Thyroid gland (tissue), 4 donors: ENCODE measurements around the gene PHLDB1. TPM values are rescaled to one million over a fixed set of nuclear protein-coding genes. Genes with fewer than 3 reads are reported as not detected.

ENCODE experiments used
- DNase-seq, 2 donors: peaks; one replicate each; pipeline ENCODE4 v3.0.0-alpha.2; 2019
- H3K27ac ChIP-seq, 3 donors: fragments of 200-600 bp; sonication (generic); 1 replicate in 2 of 3; 2 replicates in 1 of 3; pipeline ENCODE4 v1.5.1; 2016 to 2019; ENCODE audit warnings: mild to moderate bottlenecking in 1 of 3, moderate library complexity in 1 of 3
- H3K27me3 ChIP-seq: fragments of 200-600 bp; sonication (generic); one replicate; pipeline ENCODE4 v1.5.1; 2019
- H3K36me3 ChIP-seq, 2 donors: fragments of 200-600 bp; sonication (generic); one replicate each; pipeline ENCODE4 v1.5.1; 2016 to 2019
- H3K4me1 ChIP-seq, 2 donors: fragments of 200-600 bp; sonication (generic); one replicate each; pipeline ENCODE4 v1.5.1; 2017 to 2019
- H3K4me3 ChIP-seq, 3 donors: fragments of 200-600 bp; sonication (generic); replicated peaks in 1 of 3; 1 replicate in 2 of 3; 2 replicates in 1 of 3; pipeline ENCODE4 v1.5.1; 2016; ENCODE audit warnings: mild to moderate bottlenecking in 1 of 3
- H3K9me3 ChIP-seq: fragments of 200-600 bp; sonication (generic); one replicate; pipeline ENCODE4 v1.5.1; 2017
- POLR2A ChIP-seq, 2 donors: fragments of 450-650 bp; IDR thresholded peaks; one replicate each; pipeline ENCODE4 v1.6.1; 2017; ENCODE audit warnings: antibody characterized with exemption in 2 of 2, mild to moderate bottlenecking in 2 of 2, moderate library complexity in 1 of 2
- WGBS, 2 donors: methylation state at CpG; one replicate each; pipeline ENCODE4 v1.1.5; 2017; 5-methylcytosine and 5-hydroxymethylcytosine counted together
- intact Hi-C: fragments of 100-400 bp; cut with DNase I; formaldehyde crosslinking; loops from one replicate; pipeline ENCODE4 v1.15.1; 2023
- total RNA-seq, 4 donors: library from RNA; depleted of rRNA; stranded (reverse); fragments of >200 nt; gene quantifications; one replicate each; pipeline ENCODE4 v1.2.3, GENCODE V29; 2016
- TF ChIP-seq, protein P1 (sequence below), 6 experiments: fragments of 200-600 bp in 3 of 6; fragments of 450-650 bp in 3 of 6; sonication (generic) in 3 of 6; IDR thresholded peaks; one replicate each; pipeline ENCODE4 v1.5.1; 2016 to 2019; ENCODE audit warnings: antibody characterized with exemption in 6 of 6, mild to moderate bottlenecking in 2 of 6, inconsistent platforms in 1 of 6, moderate library complexity in 1 of 6

PHLDB1 gene
- total RNA-seq, 4 donors from 2014 or later: 73.2 to 158 (median 120) TPM

DNA sequence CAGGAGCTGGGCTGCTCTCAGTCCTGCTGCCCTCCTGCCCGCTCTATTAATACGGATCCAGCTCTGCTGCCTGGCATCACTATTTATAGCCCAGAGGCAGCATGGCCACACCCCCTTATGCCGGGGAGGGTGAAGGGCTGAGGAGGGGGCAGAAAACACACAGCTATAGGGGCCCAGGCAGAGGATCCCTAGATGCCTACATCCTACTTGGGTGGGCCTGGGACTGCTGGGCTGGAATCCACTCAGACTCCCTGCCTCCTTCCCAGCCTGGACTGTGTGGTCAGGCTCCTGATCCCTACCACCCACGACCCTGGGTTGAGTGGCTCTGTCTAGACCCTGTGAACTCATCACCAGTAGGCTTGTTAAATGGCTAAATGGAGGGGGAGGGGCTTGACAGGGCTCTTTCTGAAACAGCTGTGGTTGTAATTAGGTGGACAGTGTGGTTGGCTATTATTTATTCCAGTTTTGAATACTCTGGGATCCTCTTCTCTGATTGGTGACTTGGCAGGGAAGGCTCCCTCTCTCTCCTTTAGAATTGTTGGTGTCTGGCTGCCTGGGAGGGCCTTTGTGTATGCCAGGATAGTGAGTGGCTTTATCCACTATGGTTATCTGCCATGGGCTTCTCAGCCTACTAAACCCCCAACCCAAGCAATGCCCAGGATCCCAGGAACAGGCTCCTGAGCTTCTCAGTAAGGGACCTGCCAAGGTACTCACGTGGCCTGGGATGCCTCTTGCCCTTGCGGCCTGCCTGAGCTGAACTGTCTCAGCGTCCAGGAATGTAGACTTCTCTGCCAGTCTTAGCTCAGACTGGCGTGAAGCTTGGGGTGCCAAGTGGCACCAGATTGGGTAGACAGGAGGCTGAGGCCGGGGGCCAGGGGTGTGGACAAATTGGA, 15.2 kb downstream of the PHLDB1 start:
- H3K27ac ChIP-seq: peak overlapping the region; percentile 75 to 94 (median 93)
- TF ChIP-seq, protein P1, sequence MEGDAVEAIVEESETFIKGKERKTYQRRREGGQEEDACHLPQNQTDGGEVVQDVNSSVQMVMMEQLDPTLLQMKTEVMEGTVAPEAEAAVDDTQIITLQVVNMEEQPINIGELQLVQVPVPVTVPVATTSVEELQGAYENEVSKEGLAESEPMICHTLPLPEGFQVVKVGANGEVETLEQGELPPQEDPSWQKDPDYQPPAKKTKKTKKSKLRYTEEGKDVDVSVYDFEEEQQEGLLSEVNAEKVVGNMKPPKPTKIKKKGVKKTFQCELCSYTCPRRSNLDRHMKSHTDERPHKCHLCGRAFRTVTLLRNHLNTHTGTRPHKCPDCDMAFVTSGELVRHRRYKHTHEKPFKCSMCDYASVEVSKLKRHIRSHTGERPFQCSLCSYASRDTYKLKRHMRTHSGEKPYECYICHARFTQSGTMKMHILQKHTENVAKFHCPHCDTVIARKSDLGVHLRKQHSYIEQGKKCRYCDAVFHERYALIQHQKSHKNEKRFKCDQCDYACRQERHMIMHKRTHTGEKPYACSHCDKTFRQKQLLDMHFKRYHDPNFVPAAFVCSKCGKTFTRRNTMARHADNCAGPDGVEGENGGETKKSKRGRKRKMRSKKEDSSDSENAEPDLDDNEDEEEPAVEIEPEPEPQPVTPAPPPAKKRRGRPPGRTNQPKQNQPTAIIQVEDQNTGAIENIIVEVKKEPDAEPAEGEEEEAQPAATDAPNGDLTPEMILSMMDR (IDR thresholded peaks at IDR 0.05): no peak
- peak in 1 of 2 donors; percentile 29 for TF ChIP-seq POLR2A (IDR thresholded peaks at IDR 0.05)
- peaks cover 38 to 81% of the 10 kb centered on the region in 2 donors for H3K4me1 ChIP-seq
- no peaks in the 10 kb centered on the region for H3K27me3 ChIP-seq
- peaks cover 7 to 10% of the 10 kb centered on the region in 2 donors for H3K36me3 ChIP-seq
- H3K4me3 ChIP-seq: peak overlapping the region in 1 of 3 donors; percentile 30
- WGBS, 2 donors: 7 to 29% methylated on average over 7 to 9 of the region's 9 CpGs
- no peaks in the 10 kb centered on the region for H3K9me3 ChIP-seq
- DNase-seq: peak; percentile 89 to 92
- intact Hi-C loops: no loop called here

DNA sequence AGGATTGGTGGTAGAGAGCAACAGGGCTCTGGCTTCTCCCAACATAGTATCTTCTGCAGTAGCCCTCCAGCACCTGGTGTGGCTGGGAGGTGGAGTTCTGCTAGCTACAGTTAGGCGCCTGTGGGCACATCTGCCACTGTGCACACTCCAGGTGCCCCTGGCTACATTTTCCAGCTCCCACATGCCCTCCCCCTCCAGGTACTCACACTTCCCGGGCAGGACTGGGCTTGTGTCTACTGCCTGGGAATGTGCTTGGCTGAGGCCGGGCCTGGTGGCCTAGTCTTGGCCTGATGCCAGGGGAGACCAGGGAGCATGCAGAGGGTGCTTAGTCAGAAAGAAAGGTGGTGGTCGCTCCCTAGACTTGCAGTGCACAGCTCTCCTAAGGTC, 15.8 kb downstream of the PHLDB1 start:
- Histone ChIP-seq H3K27me3 (no peaks in the 10 kb centered on the region), H3K36me3 (peaks cover 12 to 16% of the 10 kb centered on the region in 2 donors), H3K4me1 (peaks cover 38 to 74% of the 10 kb centered on the region in 2 donors), H3K27ac (peak overlapping the region; percentile 75 to 94 (median 93)), H3K9me3 (no peaks in the 10 kb centered on the region), H3K4me3 (no peak overlapping the region)
- intact Hi-C loops: no loop called here
- 40 to 41% methylated on average over 3 to 4 of the region's 4 CpGs for WGBS, 2 donors
- peak; percentile 75 to 85 for DNase-seq
- TF ChIP-seq, protein P1 (IDR thresholded peaks at IDR 0.05): no peak
- no peak for TF ChIP-seq POLR2A (IDR thresholded peaks at IDR 0.05)

DNA sequence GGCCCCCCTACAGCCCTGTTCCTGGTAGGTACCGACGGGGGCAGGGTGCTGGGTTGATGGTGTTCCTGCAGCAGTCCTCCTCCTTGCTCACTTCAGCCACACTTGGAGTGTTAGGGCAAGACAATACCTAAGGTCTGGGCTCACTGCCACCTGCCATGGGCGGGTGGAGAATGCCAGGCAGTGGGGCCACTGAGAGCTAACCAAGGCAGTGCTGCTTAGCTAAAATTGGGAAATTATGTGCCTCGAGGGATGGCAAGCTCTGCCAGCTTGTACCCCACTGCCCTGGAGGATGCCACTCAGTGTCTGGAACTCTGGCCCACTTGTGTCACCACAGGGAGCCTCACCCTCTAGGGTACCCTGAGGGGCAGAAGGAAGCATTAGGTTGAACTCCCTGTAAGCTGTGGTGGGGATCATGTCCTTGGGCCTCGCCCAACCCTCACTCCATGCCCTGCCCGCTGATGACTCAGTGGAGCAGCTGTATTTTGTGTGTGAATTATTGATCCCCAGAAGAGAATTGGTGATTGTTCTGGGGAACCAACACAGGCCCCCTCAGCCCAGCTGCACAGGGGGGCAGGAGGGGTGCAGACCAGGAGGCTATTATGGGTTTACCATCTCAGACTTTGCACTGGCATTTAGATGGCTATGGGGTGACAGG, 17.7 kb downstream of the PHLDB1 start:
- TF ChIP-seq, protein P1 (IDR thresholded peaks at IDR 0.05): no peak
- TF ChIP-seq POLR2A (IDR thresholded peaks at IDR 0.05): no peak
- H3K27me3 ChIP-seq: no peaks in the 10 kb centered on the region
- H3K27ac ChIP-seq: peak overlapping the region; percentile 27 to 94 (median 36)
- peaks cover 38 to 58% of the 10 kb centered on the region in 2 donors for H3K4me1 ChIP-seq
- H3K36me3 ChIP-seq: peaks cover 12 to 21% of the 10 kb centered on the region in 2 donors
- intact Hi-C loops: no loop called here
- no peaks in the 10 kb centered on the region for H3K9me3 ChIP-seq
- WGBS, 2 donors: 44 to 81% methylated on average over 4 of the region's 6 CpGs
- H3K4me3 ChIP-seq: no peak overlapping the region
- peak; percentile 88 to 90 for DNase-seq

DNA sequence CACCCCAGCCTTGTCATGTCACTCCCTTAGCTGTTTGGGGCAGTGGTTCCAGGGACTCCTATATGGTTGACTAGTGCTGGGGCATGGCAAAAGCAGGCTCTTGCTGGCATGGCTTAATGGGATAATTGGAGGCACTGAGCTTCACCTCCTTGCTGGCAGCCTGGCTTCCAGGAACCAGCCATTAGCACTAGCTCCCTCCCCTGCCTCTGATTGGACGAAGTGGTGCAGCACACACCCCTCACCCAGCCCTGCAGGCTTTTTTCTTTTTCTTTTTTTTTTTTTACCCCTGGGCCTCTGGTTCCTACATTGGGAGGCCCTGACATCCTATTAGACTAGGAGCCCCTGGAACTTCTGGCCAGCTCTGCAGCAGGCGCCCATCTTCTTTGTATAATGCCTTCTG, 18.6 kb downstream of the PHLDB1 start:
- 89 to 94% methylated on average over 2 of the region's 2 CpGs for WGBS, 2 donors
- Histone ChIP-seq H3K36me3 (peaks cover 12 to 21% of the 10 kb centered on the region in 2 donors), H3K4me1 (peaks cover 31 to 50% of the 10 kb centered on the region in 2 donors), H3K27ac (no peak overlapping the region), H3K4me3 (no peak overlapping the region), H3K9me3 (no peaks in the 10 kb centered on the region), H3K27me3 (no peaks in the 10 kb centered on the region)
- DNase-seq: no peak
- intact Hi-C loops: no loop called here
- no peak for TF ChIP-seq POLR2A (IDR thresholded peaks at IDR 0.05)
- TF ChIP-seq, protein P1 (IDR thresholded peaks at IDR 0.05): no peak
